MM.1S (cell line): ENCODE measurements around the gene RTL9.

Experiments used
- DNase-seq: peaks from one replicate; pipeline ENCODE4 v3.0.0-alpha.2; 2015
- H2AFZ ChIP-seq: fragments of 300-600 bp; sonication (generic); 2 replicates; pipeline ENCODE4 v1.6.0; 2016; ENCODE audit warnings: antibody characterized with exemption, low read length
- H3F3A ChIP-seq: fragments of 300-600 bp; sonication (generic); 2 replicates; pipeline ENCODE4 v1.6.1; 2016; ENCODE audit warnings: mild to moderate bottlenecking, antibody characterized with exemption, low read length, moderate library complexity, mixed read lengths; ENCODE audit not compliant: insufficient read depth
- H3K27ac ChIP-seq: fragments of 300-600 bp; sonication (generic); 2 replicates; pipeline ENCODE4 v1.5.1; 2016; ENCODE audit warnings: mild to moderate bottlenecking, low read length
- H3K27me3 ChIP-seq: fragments of 300-600 bp; sonication (generic); replicated peaks from 2 replicates; pipeline ENCODE4 v1.6.0; 2016; ENCODE audit warnings: low read length; ENCODE audit not compliant: insufficient read depth
- H3K36me3 ChIP-seq: fragments of 300-600 bp; sonication (generic); replicated peaks from 2 replicates; pipeline ENCODE4 v1.6.1; 2016; ENCODE audit warnings: mild to moderate bottlenecking, low read length, mixed read lengths; ENCODE audit not compliant: insufficient read depth
- H3K4me1 ChIP-seq: fragments of 300-600 bp; sonication (generic); 2 replicates; pipeline ENCODE4 v1.6.1; 2016; ENCODE audit warnings: low read length, mixed read lengths
- H3K4me2 ChIP-seq: fragments of 300-600 bp; sonication (generic); 2 replicates; pipeline ENCODE4 v1.6.0; 2016; ENCODE audit warnings: low read depth, low read length
- H3K4me3 ChIP-seq: fragments of 300-600 bp; sonication (generic); 2 replicates; pipeline ENCODE4 v1.5.1; 2016; ENCODE audit warnings: low read length, mixed read lengths
- H3K79me2 ChIP-seq: fragments of 300-600 bp; sonication (generic); 2 replicates; pipeline ENCODE4 v1.6.1; 2016; ENCODE audit warnings: mixed run types, low read length, mixed read lengths
- H3K9ac ChIP-seq: fragments of 300-600 bp; sonication (generic); 2 replicates; pipeline ENCODE4 v1.6.1; 2016; ENCODE audit warnings: low read length, mixed read lengths
- H3K9me2 ChIP-seq: fragments of 300-600 bp; sonication (generic); replicated peaks from 2 replicates; pipeline ENCODE4 v1.6.1; 2016; ENCODE audit warnings: mild to moderate bottlenecking, low read length, mixed read lengths; ENCODE audit not compliant: insufficient read depth
- H3K9me3 ChIP-seq: fragments of 300-600 bp; sonication (generic); replicated peaks from 2 replicates; pipeline ENCODE4 v1.6.1; 2016; ENCODE audit warnings: mild to moderate bottlenecking, low read length, mixed read lengths; ENCODE audit not compliant: insufficient read depth
- H4K20me1 ChIP-seq: fragments of 300-600 bp; sonication (generic); 2 replicates; pipeline ENCODE4 v1.6.1; 2016; ENCODE audit warnings: mild to moderate bottlenecking, low read length, moderate library complexity, mixed read lengths; ENCODE audit not compliant: insufficient read depth
- EZH2phosphoT487 ChIP-seq: fragments of 300-600 bp; sonication (generic); IDR thresholded peaks from 2 replicates; pipeline ENCODE4 v1.6.1; 2018; ENCODE audit warnings: antibody characterized with exemption, low read length
- TF ChIP-seq, protein P1 (sequence below): fragments of 300-600 bp; sonication (generic); IDR thresholded peaks from 2 replicates; pipeline ENCODE4 v1.5.1; 2016; ENCODE audit warnings: antibody characterized with exemption, low read length, mixed read lengths

The RTL9 gene

DNA sequence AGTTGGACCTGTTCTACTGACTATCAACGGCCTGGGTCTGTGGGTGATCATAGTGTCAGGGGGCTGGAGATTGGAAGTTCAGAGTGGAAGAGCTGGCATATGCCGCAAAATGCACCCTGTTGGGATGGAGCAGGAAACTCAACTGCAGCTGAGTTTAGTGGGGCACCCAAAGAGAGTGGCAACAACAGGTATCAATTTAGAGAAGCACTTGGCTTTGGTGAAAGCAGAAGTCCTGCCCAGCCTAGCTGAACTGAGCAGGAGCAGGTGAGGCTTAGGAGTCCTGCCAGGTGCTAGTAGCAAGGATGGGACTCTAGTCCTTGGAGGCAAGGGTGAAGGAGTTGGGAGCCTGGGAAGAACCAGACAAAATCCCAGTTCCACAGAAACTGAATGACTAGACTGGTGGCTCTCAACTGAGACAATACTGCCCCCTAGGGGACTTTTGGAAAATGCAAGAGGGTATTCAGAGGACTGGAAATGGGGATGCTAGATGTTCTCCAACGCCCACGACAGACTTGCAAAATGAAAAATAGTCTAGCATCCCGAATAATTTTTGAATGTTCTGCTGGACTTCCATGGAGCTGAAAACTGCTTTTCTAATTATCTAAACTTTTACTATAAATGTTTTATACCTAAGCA is 49.4 kb downstream of the RTL9 start:
- no peaks in the 10 kb centered on the region for H3K9me3 ChIP-seq
- H3F3A ChIP-seq: no peaks in the 10 kb centered on the region
- H3K4me2 ChIP-seq: peak overlapping the region; percentile 29
- DNase-seq: peak; percentile 56
- no peak for TF ChIP-seq EZH2phosphoT487
- TF ChIP-seq, protein P1, sequence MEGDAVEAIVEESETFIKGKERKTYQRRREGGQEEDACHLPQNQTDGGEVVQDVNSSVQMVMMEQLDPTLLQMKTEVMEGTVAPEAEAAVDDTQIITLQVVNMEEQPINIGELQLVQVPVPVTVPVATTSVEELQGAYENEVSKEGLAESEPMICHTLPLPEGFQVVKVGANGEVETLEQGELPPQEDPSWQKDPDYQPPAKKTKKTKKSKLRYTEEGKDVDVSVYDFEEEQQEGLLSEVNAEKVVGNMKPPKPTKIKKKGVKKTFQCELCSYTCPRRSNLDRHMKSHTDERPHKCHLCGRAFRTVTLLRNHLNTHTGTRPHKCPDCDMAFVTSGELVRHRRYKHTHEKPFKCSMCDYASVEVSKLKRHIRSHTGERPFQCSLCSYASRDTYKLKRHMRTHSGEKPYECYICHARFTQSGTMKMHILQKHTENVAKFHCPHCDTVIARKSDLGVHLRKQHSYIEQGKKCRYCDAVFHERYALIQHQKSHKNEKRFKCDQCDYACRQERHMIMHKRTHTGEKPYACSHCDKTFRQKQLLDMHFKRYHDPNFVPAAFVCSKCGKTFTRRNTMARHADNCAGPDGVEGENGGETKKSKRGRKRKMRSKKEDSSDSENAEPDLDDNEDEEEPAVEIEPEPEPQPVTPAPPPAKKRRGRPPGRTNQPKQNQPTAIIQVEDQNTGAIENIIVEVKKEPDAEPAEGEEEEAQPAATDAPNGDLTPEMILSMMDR: peak; percentile 77
- no peaks in the 10 kb centered on the region for H3K36me3 ChIP-seq
- H3K79me2 ChIP-seq: no peaks in the 10 kb centered on the region
- H3K4me3 ChIP-seq: no peak overlapping the region
- H3K27ac ChIP-seq: no peak overlapping the region
- H3K4me1 ChIP-seq: peaks cover 25% of the 10 kb centered on the region
- no peaks in the 10 kb centered on the region for H4K20me1 ChIP-seq
- no peak overlapping the region for H2AFZ ChIP-seq
- no peaks in the 10 kb centered on the region for H3K9me2 ChIP-seq
- no peak overlapping the region for H3K9ac ChIP-seq
- H3K27me3 ChIP-seq: no peaks in the 10 kb centered on the region
